ENCODE results near the gene ANO6. TPM values are rescaled to one million over a fixed set of nuclear protein-coding genes. Genes with fewer than 3 reads are reported as not detected.

ANO6 gene
- total and polyA plus RNA-seq, 2 donors (not counting 1 experiment from before 2014, with no cell fraction given): 6.6 to 19.5 TPM

DNA sequence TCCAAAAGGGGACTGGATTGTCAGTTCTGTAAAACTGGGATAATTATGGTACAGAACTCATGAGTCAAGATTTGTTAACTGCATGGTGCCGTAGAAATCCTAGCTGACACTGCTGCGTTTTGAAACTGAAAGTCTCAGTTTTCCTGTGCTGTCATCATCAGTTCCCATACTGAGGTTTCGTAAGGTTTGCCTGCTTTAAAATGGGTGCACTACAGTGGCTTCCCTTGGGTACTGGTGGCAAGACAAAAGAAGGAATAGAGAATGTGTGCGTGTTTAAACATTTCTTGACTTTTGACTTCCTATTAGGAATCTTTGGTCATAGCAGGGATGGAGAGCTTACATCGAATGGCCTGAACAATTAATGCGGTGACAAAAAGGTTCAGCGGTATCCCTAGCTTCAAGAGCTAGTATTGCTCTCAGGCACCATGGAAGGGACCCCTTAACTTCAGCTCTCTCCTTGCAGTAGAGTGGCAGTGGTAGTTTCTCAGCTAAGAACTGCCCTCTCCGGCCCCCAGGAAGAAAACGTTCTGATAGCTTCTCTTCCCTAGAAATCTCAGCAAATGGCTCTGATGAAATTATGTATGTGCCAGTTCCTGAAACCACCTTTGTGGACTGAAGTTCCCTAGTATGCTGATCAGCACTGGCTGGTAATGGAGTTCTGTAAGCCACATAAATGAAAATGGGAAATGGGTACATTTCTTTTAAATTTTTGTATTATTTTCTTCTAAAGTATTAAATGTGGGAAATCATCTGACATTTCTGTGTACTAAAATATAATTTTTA is 28.9 kb downstream of the ANO6 start:
- Histone ChIP-seq H3K9ac (ENCODE audit: low read length) (peak overlapping the region; percentile 51), H3K4me3 (ENCODE audit: control extremely low read depth in 1 of 5, extremely low read depth in 1 of 5, insufficient read depth in 1 of 5, low read depth in 2 of 5, low read length in 4 of 5) (peak overlapping the region in 3 of 5 experiments; percentile 0 to 30 (median 11)), H3K36me3 (replicated peaks in 1 of 2; ENCODE audit: control extremely low read depth in 1 of 2, control insufficient read depth in 1 of 2, extremely low read depth in 1 of 2, insufficient read depth in 2 of 2, low read length in 1 of 2) (no peaks in the 10 kb centered on the region), H3K27me3 (replicated peaks in 1 of 4; ENCODE audit: control extremely low read depth in 1 of 4, control insufficient read depth in 3 of 4, insufficient read depth in 4 of 4, low read length in 3 of 4) (no peaks in the 10 kb centered on the region), H3K4me2 (replicated peaks; ENCODE audit: low read depth, low read length, poor library complexity, severe bottlenecking) (peak overlapping the region; percentile 53), H3K27ac (ENCODE audit: low read length in 2 of 2) (no peak overlapping the region), H3K4me1 (ENCODE audit: control insufficient read depth in 2 of 2, insufficient read depth in 2 of 2, low read length in 2 of 2) (peaks cover 5 to 10% of the 10 kb centered on the region in 2 donors), H4K20me1 (ENCODE audit: control insufficient read depth, insufficient read depth, low read length, poor library complexity, severe bottlenecking) (peaks cover 12% of the 10 kb centered on the region), H3K9me3 (ENCODE audit: control extremely low read depth in 1 of 3, control insufficient read depth in 2 of 3, insufficient read depth in 1 of 3, low read length in 2 of 3) (peaks cover 0 to 13% (median 3%) of the 10 kb centered on the region in 3 donors), H2AFZ (ENCODE audit: insufficient read depth, low read depth, low read length, poor library complexity, severe bottlenecking) (peak overlapping the region; percentile 35), H3K79me2 (ENCODE audit: control insufficient read depth, insufficient read depth, low read length) (peaks cover 16% of the 10 kb centered on the region)
- H3K4me3 Mint-ChIP-seq: peak overlapping the region; percentile 83
- no peak overlapping the region for H3K27ac Mint-ChIP-seq
- CTCF ChIA-PET: no interaction called here
- H3K4me1 Mint-ChIP-seq: peaks cover 18% of the 10 kb centered on the region
- intact Hi-C loops (cut with micrococcal nuclease): no loop called here
- DNase-seq (peak; percentile 41), ATAC-seq (ENCODE audit: low read depth) (peak; percentile 70)
- 78% methylated on average over 9 of the region's 9 CpGs for WGBS (ENCODE audit: insufficient coverage)
- POLR2A ChIA-PET: no interaction called here
- H3K9me3 Mint-ChIP-seq (ENCODE audit: insufficient read depth): peaks cover 3% of the 10 kb centered on the region
- TF ChIP-seq, protein P1, sequence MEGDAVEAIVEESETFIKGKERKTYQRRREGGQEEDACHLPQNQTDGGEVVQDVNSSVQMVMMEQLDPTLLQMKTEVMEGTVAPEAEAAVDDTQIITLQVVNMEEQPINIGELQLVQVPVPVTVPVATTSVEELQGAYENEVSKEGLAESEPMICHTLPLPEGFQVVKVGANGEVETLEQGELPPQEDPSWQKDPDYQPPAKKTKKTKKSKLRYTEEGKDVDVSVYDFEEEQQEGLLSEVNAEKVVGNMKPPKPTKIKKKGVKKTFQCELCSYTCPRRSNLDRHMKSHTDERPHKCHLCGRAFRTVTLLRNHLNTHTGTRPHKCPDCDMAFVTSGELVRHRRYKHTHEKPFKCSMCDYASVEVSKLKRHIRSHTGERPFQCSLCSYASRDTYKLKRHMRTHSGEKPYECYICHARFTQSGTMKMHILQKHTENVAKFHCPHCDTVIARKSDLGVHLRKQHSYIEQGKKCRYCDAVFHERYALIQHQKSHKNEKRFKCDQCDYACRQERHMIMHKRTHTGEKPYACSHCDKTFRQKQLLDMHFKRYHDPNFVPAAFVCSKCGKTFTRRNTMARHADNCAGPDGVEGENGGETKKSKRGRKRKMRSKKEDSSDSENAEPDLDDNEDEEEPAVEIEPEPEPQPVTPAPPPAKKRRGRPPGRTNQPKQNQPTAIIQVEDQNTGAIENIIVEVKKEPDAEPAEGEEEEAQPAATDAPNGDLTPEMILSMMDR (IDR thresholded peaks at IDR 0.05): no peak
- no peak for TF ChIP-seq EZH2 (IDR thresholded peaks at IDR 0.05; ENCODE audit: borderline replicate concordance, insufficient read depth, low read depth, low read length, poor library complexity, severe bottlenecking)
- H3K27me3 Mint-ChIP-seq: no peaks in the 10 kb centered on the region

DNA sequence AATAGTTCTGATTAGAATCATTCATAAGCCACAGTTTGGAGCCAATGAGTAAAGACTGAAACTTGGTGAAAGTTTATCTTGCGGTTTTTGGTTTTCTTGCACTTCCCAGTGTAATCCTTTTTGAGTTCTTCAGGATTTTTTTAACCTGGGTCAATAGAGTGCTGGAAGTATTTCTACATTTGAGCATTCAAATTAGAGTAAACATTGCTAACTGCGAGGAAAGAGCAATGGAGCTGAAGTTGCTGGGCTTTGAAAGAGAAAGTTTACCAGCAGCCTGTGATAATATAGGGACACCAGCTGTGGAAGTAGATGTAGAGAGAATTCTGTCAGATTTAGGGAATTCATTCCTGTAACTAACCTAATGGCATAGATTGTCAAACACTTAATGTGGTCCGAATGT is 30.3 kb downstream of the ANO6 start:
- 90% methylated on average over 1 of the region's 3 CpGs for WGBS (ENCODE audit: insufficient coverage)
- no peak for ATAC-seq (ENCODE audit: low read depth)
- CTCF ChIA-PET: no interaction called here

More for the DNA sequence above, 30.3 kb downstream of the ANO6 start:
- Histone ChIP-seq H3K4me2 (replicated peaks; ENCODE audit: low read depth, low read length, poor library complexity, severe bottlenecking) (no peak overlapping the region), H2AFZ (ENCODE audit: insufficient read depth, low read depth, low read length, poor library complexity, severe bottlenecking) (no peak overlapping the region), H4K20me1 (ENCODE audit: control insufficient read depth, insufficient read depth, low read length, poor library complexity, severe bottlenecking) (peaks cover 14% of the 10 kb centered on the region), H3K9me3 (ENCODE audit: control extremely low read depth in 1 of 3, control insufficient read depth in 2 of 3, insufficient read depth in 1 of 3, low read length in 2 of 3) (peaks cover 0 to 13% (median 3%) of the 10 kb centered on the region in 3 donors), H3K79me2 (ENCODE audit: control insufficient read depth, insufficient read depth, low read length) (peaks cover 16% of the 10 kb centered on the region), H3K27me3 (replicated peaks in 1 of 4; ENCODE audit: control extremely low read depth in 1 of 4, control insufficient read depth in 3 of 4, insufficient read depth in 4 of 4, low read length in 3 of 4) (no peaks in the 10 kb centered on the region), H3K27ac (ENCODE audit: low read length in 2 of 2) (no peak overlapping the region), H3K4me1 (ENCODE audit: control insufficient read depth in 2 of 2, insufficient read depth in 2 of 2, low read length in 2 of 2) (peaks cover 5 to 10% of the 10 kb centered on the region in 2 donors), H3K4me3 (ENCODE audit: control extremely low read depth in 1 of 5, extremely low read depth in 1 of 5, insufficient read depth in 1 of 5, low read depth in 2 of 5, low read length in 4 of 5) (no peak overlapping the region), H3K36me3 (replicated peaks in 1 of 2; ENCODE audit: control extremely low read depth in 1 of 2, control insufficient read depth in 1 of 2, extremely low read depth in 1 of 2, insufficient read depth in 2 of 2, low read length in 1 of 2) (no peaks in the 10 kb centered on the region), H3K9ac (ENCODE audit: low read length) (no peak overlapping the region)
- intact Hi-C loops (cut with micrococcal nuclease): no loop called here
- Mint-ChIP-seq H3K9me3 (ENCODE audit: insufficient read depth) (peaks cover 3% of the 10 kb centered on the region), H3K27ac (no peak overlapping the region), H3K27me3 (no peaks in the 10 kb centered on the region), H3K4me1 (peaks cover 16% of the 10 kb centered on the region), H3K4me3 (no peak overlapping the region)
- POLR2A ChIA-PET: no interaction called here
- no peak for DNase-seq
- no peak for TF ChIP-seq EZH2 (IDR thresholded peaks at IDR 0.05; ENCODE audit: borderline replicate concordance, insufficient read depth, low read depth, low read length, poor library complexity, severe bottlenecking)
- TF ChIP-seq, protein P1 (IDR thresholded peaks at IDR 0.05): no peak

All from B cell (primary cell).